ENCODE data around the gene ACAP1.

The ACAP1 gene, protein sequence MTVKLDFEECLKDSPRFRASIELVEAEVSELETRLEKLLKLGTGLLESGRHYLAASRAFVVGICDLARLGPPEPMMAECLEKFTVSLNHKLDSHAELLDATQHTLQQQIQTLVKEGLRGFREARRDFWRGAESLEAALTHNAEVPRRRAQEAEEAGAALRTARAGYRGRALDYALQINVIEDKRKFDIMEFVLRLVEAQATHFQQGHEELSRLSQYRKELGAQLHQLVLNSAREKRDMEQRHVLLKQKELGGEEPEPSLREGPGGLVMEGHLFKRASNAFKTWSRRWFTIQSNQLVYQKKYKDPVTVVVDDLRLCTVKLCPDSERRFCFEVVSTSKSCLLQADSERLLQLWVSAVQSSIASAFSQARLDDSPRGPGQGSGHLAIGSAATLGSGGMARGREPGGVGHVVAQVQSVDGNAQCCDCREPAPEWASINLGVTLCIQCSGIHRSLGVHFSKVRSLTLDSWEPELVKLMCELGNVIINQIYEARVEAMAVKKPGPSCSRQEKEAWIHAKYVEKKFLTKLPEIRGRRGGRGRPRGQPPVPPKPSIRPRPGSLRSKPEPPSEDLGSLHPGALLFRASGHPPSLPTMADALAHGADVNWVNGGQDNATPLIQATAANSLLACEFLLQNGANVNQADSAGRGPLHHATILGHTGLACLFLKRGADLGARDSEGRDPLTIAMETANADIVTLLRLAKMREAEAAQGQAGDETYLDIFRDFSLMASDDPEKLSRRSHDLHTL

DNA sequence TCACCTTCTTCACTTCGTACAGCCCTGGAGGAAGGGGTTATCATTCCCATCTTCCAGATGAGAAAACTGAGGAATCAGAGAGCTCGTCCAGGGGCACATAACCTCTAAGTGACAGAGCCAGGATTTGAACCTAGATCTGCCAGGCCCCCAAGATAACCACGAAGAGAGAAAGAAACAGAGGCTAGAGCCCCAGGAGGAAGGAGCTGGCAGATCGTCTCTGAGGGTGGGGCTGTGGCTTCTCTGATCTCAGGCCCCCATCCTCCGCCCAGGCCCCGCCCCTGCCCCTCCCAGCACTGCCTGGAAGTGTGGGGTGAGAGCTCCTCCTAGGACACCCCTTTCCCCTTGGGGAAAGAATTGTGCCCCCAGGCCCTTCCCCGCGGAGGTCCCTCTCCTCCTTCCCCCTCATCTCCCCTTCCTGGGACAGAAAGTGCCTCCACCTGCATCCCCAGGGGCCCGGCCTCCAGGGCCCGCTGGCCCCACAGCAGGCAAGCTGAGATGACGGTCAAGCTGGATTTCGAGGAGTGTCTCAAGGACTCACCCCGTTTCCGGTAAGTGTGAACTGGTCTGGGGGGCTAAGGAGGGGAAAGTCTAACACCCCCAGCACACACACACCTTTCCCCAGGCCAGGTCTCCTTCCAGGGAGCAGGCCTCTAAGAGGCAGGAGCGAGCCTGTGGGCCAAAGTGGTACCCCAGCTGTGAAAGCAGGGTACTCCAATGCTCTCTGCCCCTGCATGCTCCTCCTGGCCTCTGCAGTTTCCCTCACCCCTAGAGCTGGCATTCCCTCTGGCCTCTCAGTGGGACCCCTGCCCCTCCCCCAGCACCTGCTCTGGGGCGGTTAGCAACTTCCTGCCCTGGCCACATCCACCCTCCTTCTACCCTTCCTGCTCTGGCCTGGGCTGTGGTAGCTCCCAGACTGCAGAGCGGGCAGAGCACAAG lies at the start of gene ACAP1:
TSS of gene ACAP1 (plus strand) at position 290 of the 936 bp plus-strand sequence. CDS start at position 496, 206 bp downstream.
- no peak for DNase-seq

- no peak for DNase-seq
Measured at GRCh38 chr17:7289256-7290032, 46.9 kb upstream of the ACAP1 start.

- no peak for DNase-seq
Measured at GRCh38 chr17:7290166-7290565, 46.2 kb upstream of the ACAP1 start.

DNA sequence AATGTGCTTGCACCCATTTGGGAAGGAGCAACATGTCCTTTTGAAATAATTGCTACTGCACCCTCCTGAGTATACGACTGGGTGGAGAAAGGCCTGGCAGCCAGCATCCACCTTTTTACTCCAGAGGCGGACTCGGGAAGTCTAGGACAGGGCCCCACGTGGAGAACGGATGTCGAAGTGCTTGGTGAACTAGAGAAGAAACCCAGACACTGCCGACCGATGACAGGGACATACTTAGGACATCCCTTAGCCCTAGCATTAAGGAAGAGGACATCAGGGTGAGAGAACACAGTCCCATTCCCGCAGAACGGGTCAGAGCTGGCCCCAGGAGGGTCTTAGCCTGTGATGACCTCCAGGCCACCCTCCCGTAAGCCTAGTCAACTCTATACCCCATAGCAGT lies 45.6 kb upstream of the ACAP1 start:
- DNase-seq = no peak

DNA sequence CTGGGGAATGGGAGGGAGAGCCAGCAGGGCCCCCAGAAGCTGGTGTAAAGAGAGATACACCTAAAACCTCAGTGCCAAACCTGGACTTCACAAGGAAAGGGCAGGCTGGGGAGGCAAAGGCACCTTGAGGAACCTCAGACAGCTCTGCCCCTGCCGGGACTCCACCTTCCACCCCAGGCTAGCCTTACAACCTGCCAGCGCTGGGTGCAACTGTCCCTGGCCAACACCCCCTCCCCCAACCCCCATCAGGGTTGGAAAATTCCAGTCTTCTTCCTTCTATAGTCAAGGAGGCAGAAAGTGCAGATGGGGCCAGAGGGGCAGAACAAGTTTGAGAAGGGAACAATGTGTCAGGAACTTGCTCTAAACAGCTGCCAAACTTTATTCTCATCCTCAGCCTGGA lies 44.1 kb upstream of the ACAP1 start:
- DNase-seq = no peak

DNA sequence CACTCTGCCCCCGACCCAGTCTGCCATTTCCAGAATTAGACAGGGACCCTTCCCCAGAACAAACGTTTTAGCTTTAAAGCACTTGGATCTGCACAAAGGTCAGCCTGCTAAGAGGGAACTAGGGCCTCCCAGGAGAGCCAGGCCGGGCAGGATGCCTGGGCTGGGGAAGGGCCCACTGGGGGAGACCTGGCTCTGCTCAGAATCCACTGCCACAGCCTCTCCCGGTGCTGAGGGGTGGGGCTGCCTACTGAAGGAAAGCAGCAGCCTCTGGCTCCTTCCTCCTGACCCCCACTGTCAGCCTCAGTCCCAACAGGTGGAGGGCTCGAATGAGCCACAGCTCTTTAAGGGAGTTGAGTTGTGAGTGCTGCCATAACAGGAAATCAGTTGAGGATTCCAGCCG lies 43.6 kb upstream of the ACAP1 start:
- no peak for DNase-seq

DNA sequence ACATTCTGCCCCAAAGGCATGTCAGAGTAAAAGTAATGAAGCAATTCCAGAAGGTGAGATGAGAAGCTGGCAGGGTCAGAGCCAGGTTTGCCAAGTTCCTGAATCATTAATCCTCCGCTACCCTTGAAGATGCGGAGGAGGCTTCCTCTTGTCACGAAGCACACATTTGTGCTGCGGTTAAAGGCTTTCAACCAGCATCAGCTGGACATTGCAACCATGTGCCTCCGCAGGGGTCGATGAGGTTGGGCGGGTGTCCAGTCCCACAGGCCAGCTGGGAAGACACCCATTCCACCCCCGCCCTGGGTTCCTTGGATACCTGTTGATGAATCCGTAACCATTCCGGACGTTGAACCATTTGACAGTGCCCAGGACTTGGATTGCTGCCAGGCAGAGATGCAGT lies 43.2 kb upstream of the ACAP1 start:
- DNase-seq = no peak

- no peak for DNase-seq
Measured at GRCh38 chr17:7293816-7294613, 42.3 kb upstream of the ACAP1 start.

- DNase-seq = no peak
Measured at GRCh38 chr17:7294614-7295153, 41.6 kb upstream of the ACAP1 start, which contains the start of gene YBX2. YBX2 (minus strand) TSS chr17:7294639; CDS start chr17:7294500, 139 bp downstream.

DNA sequence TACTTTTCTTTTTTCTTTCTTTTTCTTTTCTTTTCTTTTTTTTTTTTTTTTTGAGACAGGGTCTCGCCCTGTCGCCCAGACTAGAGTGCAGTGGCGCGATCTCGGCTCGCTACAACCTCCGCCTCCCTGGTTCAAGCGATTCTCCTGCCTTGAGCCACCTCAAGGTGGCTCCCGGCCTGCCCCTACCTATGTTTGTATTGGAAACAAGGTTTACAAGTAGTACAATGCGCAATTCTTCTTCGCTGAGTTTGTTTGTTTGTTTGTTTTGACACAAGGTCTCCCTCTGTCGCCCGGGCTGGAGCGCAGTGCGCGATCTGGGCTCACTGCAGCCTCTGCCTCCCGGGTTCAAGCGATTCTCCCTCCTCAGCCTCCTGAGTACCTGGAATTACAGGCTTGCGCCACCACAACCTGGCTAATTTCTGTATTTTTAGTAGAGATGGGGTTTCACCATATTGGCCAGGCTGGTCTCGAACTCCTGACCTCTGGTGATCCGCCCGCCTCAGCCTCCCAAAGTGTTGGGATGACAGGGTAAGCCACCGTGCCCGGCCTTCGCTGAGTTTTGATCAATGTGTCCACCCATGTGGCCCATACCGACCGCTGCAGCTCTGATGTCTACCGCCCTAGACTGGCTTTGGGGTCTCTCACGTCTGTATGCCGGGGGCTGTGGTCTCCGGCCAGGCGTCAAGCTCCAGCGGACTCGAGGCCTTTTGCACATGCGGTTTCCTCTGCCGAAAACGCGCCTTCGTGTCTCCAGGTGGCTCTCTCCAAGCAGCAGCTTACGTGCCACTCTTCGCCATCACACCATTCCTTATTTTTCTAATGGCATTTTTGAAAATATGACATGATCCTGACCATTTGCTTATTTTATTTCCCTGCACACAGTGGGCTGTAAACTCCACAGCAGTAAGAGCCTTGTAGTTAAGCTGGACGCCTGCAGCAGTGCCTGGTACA lies 40.8 kb upstream of the ACAP1 start:
- no peak for DNase-seq

DNA sequence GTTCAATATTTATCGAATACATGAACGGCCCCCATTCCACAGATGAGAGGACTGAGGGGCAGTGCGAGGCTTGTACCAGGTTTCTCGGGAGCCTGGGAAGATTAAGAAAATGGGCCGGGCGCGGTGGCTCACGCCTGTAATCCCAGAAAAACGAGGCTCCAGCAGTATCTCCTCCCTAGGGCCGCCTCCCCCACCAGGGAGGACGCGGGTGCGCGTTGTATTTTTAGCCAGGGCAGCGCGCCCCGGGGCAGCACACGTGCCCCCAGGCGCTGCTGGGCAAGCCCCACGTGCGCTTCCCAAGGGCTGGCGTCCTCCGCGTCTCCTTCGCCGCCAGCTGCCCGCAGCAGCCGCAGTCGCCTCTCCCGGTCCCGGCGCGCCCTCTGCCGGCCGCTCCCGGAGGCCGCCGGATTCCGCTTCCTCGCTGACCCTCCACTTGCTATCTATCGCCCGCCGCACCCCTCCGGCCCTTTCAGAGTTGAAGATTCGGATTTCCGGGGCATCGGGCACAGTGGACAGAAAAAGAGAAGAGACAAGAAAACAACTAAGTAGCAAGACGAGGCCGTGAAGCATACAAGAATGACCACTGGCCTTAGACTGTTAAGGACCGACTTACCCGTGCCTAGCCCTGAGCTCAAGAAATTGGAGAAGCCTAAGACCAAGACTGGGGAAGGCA lies 40.0 kb upstream of the ACAP1 start:
- DNase-seq = peak; percentile 61 to 72

DNA sequence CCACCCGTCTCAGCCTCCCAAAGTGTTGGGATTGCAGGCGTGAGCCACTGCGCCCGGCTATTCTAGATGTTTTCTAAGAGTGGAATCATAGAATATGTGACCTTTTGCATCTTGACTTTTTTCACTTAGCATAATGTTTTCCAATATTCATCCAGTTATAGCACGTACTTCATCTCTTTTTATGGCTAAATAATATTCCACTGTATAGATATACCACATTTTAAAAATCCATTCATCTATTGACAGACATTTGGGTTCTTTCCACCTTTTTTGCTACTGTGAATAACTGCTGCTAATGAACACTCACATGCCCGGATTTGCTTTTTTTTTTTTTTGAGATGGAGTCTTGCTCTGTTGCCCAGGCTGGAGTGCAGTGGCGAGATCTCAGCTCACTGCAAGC lies 32.1 kb upstream of the ACAP1 start:
- no peak for DNase-seq

DNA sequence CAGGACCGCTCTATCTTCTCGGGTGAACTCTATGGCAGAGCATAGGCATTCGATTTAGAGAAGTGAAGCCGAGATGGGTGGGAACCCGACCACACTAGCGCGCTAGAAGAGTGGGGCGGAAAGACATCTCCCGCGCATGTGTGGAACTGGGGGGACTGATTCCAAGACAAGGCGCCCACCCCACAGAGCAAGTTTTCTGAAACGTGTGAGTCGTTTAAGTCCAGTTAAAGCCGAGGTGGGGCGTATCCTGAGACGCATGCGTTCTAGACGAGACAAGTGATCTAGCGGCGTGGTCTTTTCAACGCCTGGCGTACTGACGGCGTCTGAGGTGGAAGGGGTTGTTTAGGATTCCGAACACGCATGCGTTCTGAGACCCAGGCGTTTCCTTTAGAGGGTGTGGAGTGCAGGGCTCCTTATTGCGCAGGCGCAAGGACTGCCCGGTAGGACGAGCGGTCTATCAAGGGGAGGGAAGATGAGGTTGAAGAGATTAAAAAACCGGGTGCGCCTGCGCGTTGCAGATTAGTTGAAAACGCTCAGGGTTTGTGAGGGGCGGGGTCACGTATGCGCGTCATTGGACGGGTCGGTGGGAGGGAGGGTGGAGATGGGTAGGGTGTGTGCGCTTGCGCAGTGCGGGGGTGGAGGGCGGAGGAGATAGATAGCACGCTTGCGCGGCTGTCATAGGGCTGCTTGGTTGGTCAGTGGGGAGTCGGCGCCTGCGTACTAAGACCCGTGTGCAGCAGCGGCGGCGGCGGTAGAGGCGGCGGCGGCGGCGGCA lies 29.2 kb upstream of the ACAP1 start, which contains the start of gene EIF5A:
TSS of gene EIF5A (plus strand) at position 718 of the 775 bp plus-strand sequence. CDS start 2,008 bp downstream, outside the sequence.
- peak; percentile 99 for DNase-seq

- no peak for DNase-seq
Measured at GRCh38 chr17:7307686-7308624, 28.4 kb upstream of the ACAP1 start.

- DNase-seq = peak; percentile 25 to 28
Measured at GRCh38 chr17:7308625-7309433, 27.5 kb upstream of the ACAP1 start.

- DNase-seq = no peak
Measured at GRCh38 chr17:7309628-7310027, 26.7 kb upstream of the ACAP1 start.
